ENCODE data around the gene ZNF362.

DNA sequence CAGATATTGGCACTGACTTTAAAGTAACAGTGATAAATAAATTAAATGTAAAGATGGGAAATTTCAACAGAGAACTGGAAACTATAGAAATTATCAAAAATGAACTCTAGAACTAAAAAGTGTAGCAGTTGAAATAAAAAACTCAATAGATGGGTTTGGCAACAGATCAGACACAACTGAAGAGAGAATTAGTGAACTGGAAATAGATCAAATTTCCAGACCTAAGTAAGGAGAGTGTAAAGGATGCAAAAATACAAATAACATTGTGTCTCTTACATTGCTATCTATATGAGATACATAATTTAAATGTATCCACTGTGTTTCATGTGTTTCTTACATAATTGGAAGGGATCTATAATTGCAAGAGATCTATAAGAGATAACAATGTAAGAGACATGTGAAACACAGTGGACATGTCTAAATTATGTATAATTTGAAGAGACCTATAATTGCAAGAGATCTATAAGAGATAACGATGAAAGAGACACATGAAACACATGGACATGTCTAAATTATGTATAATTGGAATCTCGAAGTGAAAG, 32.1 kb upstream of the ZNF362 start:
- TF ChIP-seq YY1 (IDR thresholded peaks at IDR 0.05; ENCODE audit: insufficient read depth, insufficient read length) (no peak), ZNF274 (IDR thresholded peaks at IDR 0.05; ENCODE audit: low read depth, low read length) (no peak)

All from NT2/D1 (cell line).